AG04450 (cell line): ENCODE measurements around the gene SLC15A5. TPM values are rescaled to one million over a fixed set of nuclear protein-coding genes. Genes with fewer than 3 reads are reported as not detected.

Source experiments
- CTCF ChIA-PET: fragments of 300-600, 350-600 bp; formaldehyde crosslinking; extraction: SDS; loops from one replicate; lab custom pipeline; 2022; ENCODE audit warnings: antibody characterized with exemption, inconsistent platforms; lab: Charles Lee
- POLR2A ChIA-PET: fragments of 350-600 bp; formaldehyde crosslinking; extraction: SDS; loops from one replicate; lab custom pipeline; 2021; ENCODE audit warnings: antibody characterized with exemption, inconsistent platforms; lab: Yijun Ruan, JAX
- DNase-seq: peaks from one replicate; pipeline ENCODE4 v3.0.0-alpha.2; 2011; ENCODE audit warnings: low read depth, low spot score
- H3K27ac ChIP-seq: one replicate; pipeline ENCODE4 v1.5.1; 2012; ENCODE audit warnings: low read depth, low read length, control low read depth
- H3K27me3 ChIP-seq: one replicate; pipeline ENCODE4 v1.6.0; 2012; ENCODE audit warnings: low read length; ENCODE audit not compliant: control insufficient read depth, insufficient read depth
- H3K4me3 ChIP-seq: 2 replicates; pipeline ENCODE4 v1.5.1; 2011; ENCODE audit warnings: mild to moderate bottlenecking, low read depth, low read length, control low read depth
- H3K9me3 ChIP-seq: 2 replicates; pipeline ENCODE4 v1.5.1; 2012; ENCODE audit warnings: low read length; ENCODE audit not compliant: control insufficient read depth, insufficient read depth
- polyA plus RNA-seq: library from polyadenylated mRNA; depleted of rRNA; stranded (reverse); fragments of >200 nt; gene quantifications from 2 replicates; pipeline ENCODE4 v1.2.3, GENCODE V29; 2011
- TF ChIP-seq, protein P1 (sequence below): IDR thresholded peaks from 2 replicates; pipeline ENCODE4 v1.5.1; 2011; ENCODE audit warnings: low read depth, low read length, control low read depth, inconsistent platforms

The SLC15A5 gene
- polyA plus RNA-seq, 1 experiment: 0.02 TPM

DNA sequence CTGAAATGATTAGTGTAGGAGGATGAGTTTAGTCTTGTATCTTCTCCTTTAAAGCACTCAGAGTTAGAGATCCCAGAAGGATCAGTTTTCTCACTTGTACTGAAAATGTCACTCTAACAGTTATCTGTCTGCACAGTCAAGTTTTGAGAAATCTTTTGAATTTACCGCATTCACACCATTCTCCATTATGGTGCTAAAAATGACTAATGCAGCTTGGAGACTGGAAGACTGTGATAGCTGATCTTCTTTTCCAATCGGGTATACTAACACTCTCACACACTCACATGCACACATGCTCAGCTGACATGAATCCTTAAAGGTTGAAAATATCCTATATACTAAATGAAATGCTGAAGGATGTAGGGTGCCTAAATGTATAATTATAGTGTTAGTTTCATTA, 65.8 kb downstream of the SLC15A5 start:
- POLR2A ChIA-PET: no interaction called here
- no peak overlapping the region for H3K27ac ChIP-seq
- TF ChIP-seq, protein P1, sequence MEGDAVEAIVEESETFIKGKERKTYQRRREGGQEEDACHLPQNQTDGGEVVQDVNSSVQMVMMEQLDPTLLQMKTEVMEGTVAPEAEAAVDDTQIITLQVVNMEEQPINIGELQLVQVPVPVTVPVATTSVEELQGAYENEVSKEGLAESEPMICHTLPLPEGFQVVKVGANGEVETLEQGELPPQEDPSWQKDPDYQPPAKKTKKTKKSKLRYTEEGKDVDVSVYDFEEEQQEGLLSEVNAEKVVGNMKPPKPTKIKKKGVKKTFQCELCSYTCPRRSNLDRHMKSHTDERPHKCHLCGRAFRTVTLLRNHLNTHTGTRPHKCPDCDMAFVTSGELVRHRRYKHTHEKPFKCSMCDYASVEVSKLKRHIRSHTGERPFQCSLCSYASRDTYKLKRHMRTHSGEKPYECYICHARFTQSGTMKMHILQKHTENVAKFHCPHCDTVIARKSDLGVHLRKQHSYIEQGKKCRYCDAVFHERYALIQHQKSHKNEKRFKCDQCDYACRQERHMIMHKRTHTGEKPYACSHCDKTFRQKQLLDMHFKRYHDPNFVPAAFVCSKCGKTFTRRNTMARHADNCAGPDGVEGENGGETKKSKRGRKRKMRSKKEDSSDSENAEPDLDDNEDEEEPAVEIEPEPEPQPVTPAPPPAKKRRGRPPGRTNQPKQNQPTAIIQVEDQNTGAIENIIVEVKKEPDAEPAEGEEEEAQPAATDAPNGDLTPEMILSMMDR: no peak
- H3K9me3 ChIP-seq: no peaks in the 10 kb centered on the region
- H3K4me3 ChIP-seq: no peak overlapping the region
- CTCF ChIA-PET: no interaction called here
- DNase-seq: no peak
- no peaks in the 10 kb centered on the region for H3K27me3 ChIP-seq

DNA sequence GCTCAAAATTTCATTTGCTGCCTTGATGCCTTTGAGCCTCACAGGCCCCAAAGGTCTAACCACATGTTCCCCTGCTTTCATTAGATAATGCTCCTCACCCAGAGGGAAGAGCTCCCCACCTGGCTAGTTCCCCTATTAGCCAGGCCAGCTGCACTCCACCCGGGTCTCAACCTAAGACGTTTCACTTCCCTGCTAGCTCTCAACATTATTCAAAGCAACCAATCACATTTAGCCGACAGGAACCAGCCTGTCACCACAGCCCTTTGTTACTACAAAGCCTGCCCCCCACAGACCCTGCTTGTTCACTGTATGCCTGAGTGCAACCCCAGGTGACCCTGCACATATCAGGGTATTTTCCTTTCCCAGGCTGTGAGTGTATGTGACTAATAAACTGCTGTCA, 78.6 kb downstream of the SLC15A5 start:
- ChIA-PET POLR2A (no interaction called here), CTCF (interaction anchor here (0.7 kb wide), 1 partner anchor 1398 kb away, joined by 4 read pairs; no protein-coding TSS in a partner anchor)
- DNase-seq: no peak
- TF ChIP-seq, protein P1: no peak
- Histone ChIP-seq H3K9me3 (no peaks in the 10 kb centered on the region), H3K4me3 (no peak overlapping the region), H3K27ac (no peak overlapping the region), H3K27me3 (no peaks in the 10 kb centered on the region)

- no peak overlapping the region for H3K4me3 ChIP-seq
- TF ChIP-seq, protein P1: no peak
- ChIA-PET CTCF (no interaction called here), POLR2A (no interaction called here)
- H3K27me3 ChIP-seq: no peaks in the 10 kb centered on the region
- DNase-seq: no peak
- H3K27ac ChIP-seq: no peak overlapping the region
- no peaks in the 10 kb centered on the region for H3K9me3 ChIP-seq
Observed at GRCh38 chr12:16197600-16197999, 79.9 kb downstream of the SLC15A5 start.

GRCh38 chr12:16189849-16190248, 87.6 kb downstream of the SLC15A5 start:
- ChIA-PET CTCF (no interaction called here), POLR2A (no interaction called here)
- Histone ChIP-seq H3K27me3 (peaks cover 3% of the 10 kb centered on the region), H3K27ac (no peak overlapping the region), H3K9me3 (no peaks in the 10 kb centered on the region), H3K4me3 (no peak overlapping the region)
- TF ChIP-seq, protein P1: 0 out of 2 replicates have a peak, but pooled peaks have one; percentile 26
- DNase-seq: no peak

DNA sequence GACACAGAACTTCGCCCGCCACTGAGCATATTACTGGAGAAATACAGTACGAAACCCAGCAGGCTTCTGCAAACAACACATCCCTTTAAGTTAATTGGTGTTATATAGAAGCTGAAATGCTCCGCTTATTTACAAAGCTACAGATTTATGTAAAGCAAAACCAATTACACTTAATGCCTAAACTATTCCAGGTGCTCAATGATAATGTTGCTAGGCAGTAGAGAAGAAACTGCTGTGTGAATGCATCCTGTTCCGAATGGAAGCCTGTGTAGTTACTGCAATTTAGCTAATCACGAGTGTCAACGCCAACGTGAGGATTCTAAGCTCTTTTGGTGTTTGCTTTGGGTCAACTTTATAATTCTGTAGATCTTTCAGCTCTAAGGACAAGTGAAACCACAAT, 89.8 kb downstream of the SLC15A5 start:
- no peak overlapping the region for H3K27ac ChIP-seq
- CTCF ChIA-PET: interaction anchor here (1.5 kb wide), 1 partner anchor 205 kb away, joined by 3 read pairs; no protein-coding TSS in a partner anchor

More for the DNA sequence above, 89.8 kb downstream of the SLC15A5 start:
- POLR2A ChIA-PET: no interaction called here
- Histone ChIP-seq H3K27me3 (peaks cover 3% of the 10 kb centered on the region), H3K9me3 (no peaks in the 10 kb centered on the region), H3K4me3 (no peak overlapping the region)
- no peak for DNase-seq
- TF ChIP-seq, protein P1: no peak
